Natural killer cell (primary cell): ENCODE results near the gene SPRED1. TPM values are rescaled to one million over a fixed set of nuclear protein-coding genes. Genes with fewer than 3 reads are reported as not detected.

ENCODE experiments used
- ATAC-seq, 3 donors: fragments of 150-1000 bp in 2 of 3; fragments of 200-7000 bp in 1 of 3; cut with Tn5 transposase; 1 replicate in 1 of 3; 2 replicates in 2 of 3; pipeline ENCODE4 v1.10.0; 2021; ENCODE audit warnings: mild to moderate bottlenecking in 2 of 3, moderate library complexity in 2 of 3
- DNase-seq, 2 donors: peaks; one replicate each; pipeline versions ENCODE4 v3.0.0 to v3.0.0-alpha.2; 2013 to 2021; ENCODE audit warnings: mixed read lengths in 1 of 2
- H3K27ac ChIP-seq: one replicate; pipeline ENCODE4 v1.5.1; 2013; ENCODE audit warnings: mild to moderate bottlenecking, low read length
- H3K27me3 ChIP-seq: one replicate; pipeline ENCODE4 v1.6.1; 2013; ENCODE audit warnings: low read length; ENCODE audit not compliant: control insufficient read depth, insufficient read depth
- H3K36me3 ChIP-seq: one replicate; pipeline ENCODE4 v1.6.1; 2013; ENCODE audit warnings: low read length; ENCODE audit not compliant: control insufficient read depth, insufficient read depth
- H3K4me1 ChIP-seq: one replicate; pipeline ENCODE4 v1.6.1; 2013; ENCODE audit warnings: low read length; ENCODE audit not compliant: control insufficient read depth, insufficient read depth
- H3K4me3 ChIP-seq: one replicate; pipeline ENCODE4 v1.5.1; 2013; ENCODE audit warnings: low read length
- H3K9me3 ChIP-seq: one replicate; pipeline ENCODE4 v1.6.1; 2013; ENCODE audit warnings: low read length; ENCODE audit not compliant: control insufficient read depth, insufficient read depth
- H3K27ac Mint-ChIP-seq, 2 donors: one replicate each; pipeline ENCODE4 v1.8.0; 2022; ENCODE audit warnings: mild to moderate bottlenecking in 2 of 2, mixed read lengths in 2 of 2, moderate library complexity in 1 of 2
- H3K27me3 Mint-ChIP-seq, 2 donors: one replicate each; pipeline ENCODE4 v1.8.0; 2022; ENCODE audit warnings: low read depth in 2 of 2, mixed read lengths in 2 of 2
- H3K36me3 Mint-ChIP-seq: one replicate; pipeline ENCODE4 v1.8.0; 2022; ENCODE audit warnings: mixed read lengths
- H3K4me1 Mint-ChIP-seq, 2 donors: one replicate each; pipeline ENCODE4 v1.8.0; 2022; ENCODE audit warnings: mixed read lengths in 2 of 2
- H3K4me3 Mint-ChIP-seq: one replicate; pipeline ENCODE4 v1.8.0; 2022; ENCODE audit warnings: mild to moderate bottlenecking, moderate library complexity, mixed read lengths
- H3K9me3 Mint-ChIP-seq, 2 donors: one replicate each; pipeline ENCODE4 v1.8.0; 2022; ENCODE audit warnings: mixed read lengths in 2 of 2
- CTCF ChIP-seq: fragments of 200-600 bp; IDR thresholded peaks from one replicate; pipeline ENCODE4 v1.8.0; 2022; ENCODE audit warnings: antibody characterized with exemption
- WGBS: methylation state at CpG from one replicate; pipeline ENCODE4 v1.1.7; 2013; ENCODE audit warnings: missing lambda C conversion rate; ENCODE audit not compliant: insufficient coverage; 5-methylcytosine and 5-hydroxymethylcytosine counted together
- intact Hi-C: fragments of 100-400 bp; cut with micrococcal nuclease; formaldehyde crosslinking; loops from one replicate; pipeline ENCODE4 v1.14.2; 2022
- total RNA-seq, 4 donors: library from RNA; stranded (reverse); fragments of 120-200 nt in 1 of 4; gene quantifications; one replicate each; pipeline versions ENCODE4 v1.2.3 to v1.2.4, GENCODE V29; 2013 to 2022

The SPRED1 gene
- total RNA-seq, 3 donors from 2014 or later (not counting 1 experiment from before 2014, with no cell fraction given), result 1.1 to 2.0 (median 1.5) TPM

- peaks cover 27 to 51% of the 10 kb centered on the region in 2 donors for H3K27me3 Mint-ChIP-seq
- ATAC-seq (no peak), DNase-seq (no peak)
- no peaks in the 10 kb centered on the region for H3K4me1 Mint-ChIP-seq
- H3K36me3 Mint-ChIP-seq, result no peaks in the 10 kb centered on the region
- Histone ChIP-seq H3K27me3 (peaks cover 4% of the 10 kb centered on the region), H3K9me3 (no peaks in the 10 kb centered on the region), H3K4me3 (no peak overlapping the region), H3K36me3 (no peaks in the 10 kb centered on the region), H3K4me1 (no peaks in the 10 kb centered on the region), H3K27ac (no peak overlapping the region)
- H3K4me3 Mint-ChIP-seq, result no peak overlapping the region
- intact Hi-C loops, result no loop called here
- TF ChIP-seq CTCF, result no peak
- peaks cover 0 to 2% of the 10 kb centered on the region in 2 donors for H3K9me3 Mint-ChIP-seq
- H3K27ac Mint-ChIP-seq, result no peak overlapping the region
- 94% methylated on average over 3 of the region's 4 CpGs for WGBS
Measured at GRCh38 chr15:38369936-38370478, 117.4 kb downstream of the SPRED1 start.

GRCh38 chr15:38373016-38373415, 120.4 kb downstream of the SPRED1 start:
- Mint-ChIP-seq H3K9me3 (peaks cover 0 to 2% of the 10 kb centered on the region in 2 donors), H3K4me1 (no peaks in the 10 kb centered on the region), H3K27me3 (peaks cover 23 to 48% of the 10 kb centered on the region in 2 donors), H3K36me3 (no peaks in the 10 kb centered on the region), H3K4me3 (no peak overlapping the region), H3K27ac (no peak overlapping the region)
- Histone ChIP-seq H3K4me3 (no peak overlapping the region), H3K4me1 (no peaks in the 10 kb centered on the region), H3K9me3 (no peaks in the 10 kb centered on the region), H3K36me3 (no peaks in the 10 kb centered on the region), H3K27me3 (no peaks in the 10 kb centered on the region), H3K27ac (no peak overlapping the region)
- DNase-seq (no peak), ATAC-seq (no peak)
- intact Hi-C loops, result no loop called here
- 100% methylated on average over 3 of the region's 4 CpGs for WGBS
- no peak for TF ChIP-seq CTCF

GRCh38 chr15:38374029-38374428, 121.4 kb downstream of the SPRED1 start:
- ATAC-seq, result no peak
- no peaks in the 10 kb centered on the region for H3K27me3 ChIP-seq
- Mint-ChIP-seq H3K9me3 (peaks cover 0 to 2% of the 10 kb centered on the region in 2 donors), H3K4me1 (no peaks in the 10 kb centered on the region), H3K27ac (no peak overlapping the region), H3K4me3 (no peak overlapping the region), H3K27me3 (peaks cover 22 to 49% of the 10 kb centered on the region in 2 donors), H3K36me3 (no peaks in the 10 kb centered on the region)
- no peaks in the 10 kb centered on the region for H3K4me1 ChIP-seq
- no peak for DNase-seq
- intact Hi-C loops, result no loop called here
- H3K36me3 ChIP-seq, result no peaks in the 10 kb centered on the region
- TF ChIP-seq CTCF, result no peak
- H3K27ac ChIP-seq, result no peak overlapping the region
- no peaks in the 10 kb centered on the region for H3K9me3 ChIP-seq
- no peak overlapping the region for H3K4me3 ChIP-seq

GRCh38 chr15:38374556-38374955, 121.9 kb downstream of the SPRED1 start:
- Mint-ChIP-seq H3K4me1 (no peaks in the 10 kb centered on the region), H3K4me3 (no peak overlapping the region), H3K27me3 (peaks cover 27 to 55% of the 10 kb centered on the region in 2 donors), H3K9me3 (peaks cover 0 to 2% of the 10 kb centered on the region in 2 donors), H3K27ac (no peak overlapping the region), H3K36me3 (no peaks in the 10 kb centered on the region)
- Histone ChIP-seq H3K4me1 (no peaks in the 10 kb centered on the region), H3K4me3 (no peak overlapping the region), H3K27ac (no peak overlapping the region), H3K36me3 (no peaks in the 10 kb centered on the region), H3K9me3 (no peaks in the 10 kb centered on the region), H3K27me3 (no peaks in the 10 kb centered on the region)
- no peak for ATAC-seq
- 84% methylated on average over 4 of the region's 4 CpGs for WGBS
- intact Hi-C loops, result no loop called here
- TF ChIP-seq CTCF, result no peak
- DNase-seq, result no peak
